C4-2B (cell line): ENCODE results near the gene CHST14.
"Not testable (repeated sequence)": the region's sequence is repeated elsewhere in the genome, so short reads cannot be mapped to it uniquely, and the experiment has no call there.

Source experiments
- H3K27ac ChIP-seq: fragments of 450-650 bp; 2 replicates; pipeline ENCODE4 v1.5.1; 2017
- ZFX ChIP-seq: fragments of 450-650 bp; IDR thresholded peaks from 2 replicates; pipeline ENCODE4 v1.6.1; 2017
- TF ChIP-seq, protein P1 (sequence below): fragments of 450-650 bp; conservative IDR thresholded peaks from 2 replicates; pipeline ENCODE4 v1.5.1; 2017; ENCODE audit warnings: mild to moderate bottlenecking

The CHST14 gene

DNA sequence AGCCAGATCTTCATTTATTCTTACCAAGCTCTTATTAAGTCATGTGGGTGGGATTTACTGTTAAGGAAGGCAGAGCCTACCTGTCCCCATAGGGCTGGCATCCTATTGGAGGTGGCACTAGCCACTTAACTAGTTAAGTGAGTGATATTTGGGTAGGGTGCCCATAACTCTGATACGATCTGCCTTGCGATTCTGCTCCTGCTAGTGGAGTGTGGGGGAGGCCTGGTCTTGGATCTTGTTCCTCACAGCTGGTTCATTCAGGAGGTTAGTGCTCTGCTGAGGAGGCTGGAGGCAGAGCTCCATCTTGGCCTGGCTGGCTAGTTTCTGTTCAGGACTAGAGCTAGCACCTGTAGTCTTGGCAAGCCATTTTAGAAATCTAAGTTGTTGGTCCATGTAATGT, 20.7 kb upstream of the CHST14 start:
- no peak overlapping the region for H3K27ac ChIP-seq

GRCh38 chr15:40451527-40452158, 19.1 kb upstream of the CHST14 start:
- no peak for TF ChIP-seq ZFX
- TF ChIP-seq, protein P1, sequence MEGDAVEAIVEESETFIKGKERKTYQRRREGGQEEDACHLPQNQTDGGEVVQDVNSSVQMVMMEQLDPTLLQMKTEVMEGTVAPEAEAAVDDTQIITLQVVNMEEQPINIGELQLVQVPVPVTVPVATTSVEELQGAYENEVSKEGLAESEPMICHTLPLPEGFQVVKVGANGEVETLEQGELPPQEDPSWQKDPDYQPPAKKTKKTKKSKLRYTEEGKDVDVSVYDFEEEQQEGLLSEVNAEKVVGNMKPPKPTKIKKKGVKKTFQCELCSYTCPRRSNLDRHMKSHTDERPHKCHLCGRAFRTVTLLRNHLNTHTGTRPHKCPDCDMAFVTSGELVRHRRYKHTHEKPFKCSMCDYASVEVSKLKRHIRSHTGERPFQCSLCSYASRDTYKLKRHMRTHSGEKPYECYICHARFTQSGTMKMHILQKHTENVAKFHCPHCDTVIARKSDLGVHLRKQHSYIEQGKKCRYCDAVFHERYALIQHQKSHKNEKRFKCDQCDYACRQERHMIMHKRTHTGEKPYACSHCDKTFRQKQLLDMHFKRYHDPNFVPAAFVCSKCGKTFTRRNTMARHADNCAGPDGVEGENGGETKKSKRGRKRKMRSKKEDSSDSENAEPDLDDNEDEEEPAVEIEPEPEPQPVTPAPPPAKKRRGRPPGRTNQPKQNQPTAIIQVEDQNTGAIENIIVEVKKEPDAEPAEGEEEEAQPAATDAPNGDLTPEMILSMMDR: no peak
- H3K27ac ChIP-seq: no peak overlapping the region

More for the DNA sequence above, 20.7 kb upstream of the CHST14 start:
- TF ChIP-seq, protein P1: no peak
- TF ChIP-seq ZFX: no peak

- H3K27ac ChIP-seq: no peak overlapping the region
- no peak for TF ChIP-seq ZFX
- TF ChIP-seq, protein P1: no peak
Observed at GRCh38 chr15:40452296-40453090, 18.3 kb upstream of the CHST14 start.

DNA sequence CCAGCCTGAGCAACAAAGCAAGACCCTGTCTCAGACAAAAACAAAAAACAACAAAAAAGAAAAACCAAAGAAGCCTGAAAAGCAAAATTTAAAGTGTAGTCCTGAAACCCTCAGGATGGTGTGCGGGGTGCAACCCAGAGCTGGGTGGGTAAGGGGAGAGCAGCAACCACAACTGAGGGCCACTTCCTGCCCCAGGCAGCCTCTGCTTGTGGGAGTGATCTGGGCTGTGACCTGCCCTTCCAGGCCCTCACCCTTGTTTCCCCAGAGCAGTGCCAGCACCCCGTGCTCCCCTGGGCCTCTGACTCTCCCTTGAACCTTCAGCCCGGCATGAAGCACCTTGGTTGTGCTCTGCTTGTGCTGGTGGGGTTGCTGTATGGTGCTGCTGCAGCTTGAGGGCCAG, 16.8 kb upstream of the CHST14 start:
- not testable (repeated sequence) for H3K27ac ChIP-seq

DNA sequence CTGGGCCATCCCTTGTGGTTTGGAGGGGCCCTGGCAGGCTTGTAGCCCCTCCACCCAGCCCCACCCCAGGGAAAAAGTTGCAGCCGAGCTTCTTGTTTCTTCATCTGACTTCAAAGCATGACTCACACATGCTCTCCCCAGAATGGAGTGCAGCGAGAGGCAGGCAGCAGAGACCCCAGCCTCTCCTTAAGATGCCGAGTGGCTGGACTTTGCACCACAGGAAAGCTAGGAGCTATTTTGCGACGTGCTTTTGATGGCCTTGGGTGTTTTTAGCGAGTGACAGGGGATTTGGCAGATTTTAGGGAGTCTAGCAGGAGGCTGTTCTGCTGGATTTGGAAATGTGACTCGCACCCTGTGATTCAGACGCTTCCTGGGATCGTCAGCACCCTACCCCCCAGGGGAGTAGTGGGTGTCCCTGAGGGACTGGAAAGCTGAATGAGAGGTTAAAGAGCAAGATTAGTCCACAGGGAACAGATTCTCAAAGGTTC, 15.8 kb upstream of the CHST14 start:
- H3K27ac ChIP-seq: no peak overlapping the region
- TF ChIP-seq, protein P1: no peak
- no peak for TF ChIP-seq ZFX

GRCh38 chr15:40456299-40456712, 14.5 kb upstream of the CHST14 start:
- no peak overlapping the region for H3K27ac ChIP-seq
- TF ChIP-seq, protein P1: no peak
- no peak for TF ChIP-seq ZFX

- H3K27ac ChIP-seq: no peak overlapping the region
- TF ChIP-seq, protein P1: no peak
- no peak for TF ChIP-seq ZFX
Observed at GRCh38 chr15:40456738-40457137, 14.0 kb upstream of the CHST14 start.
